HG03442 (cell line): ENCODE measurements around the gene TMEM69.
"Not testable (repeated sequence)": the region's sequence is repeated elsewhere in the genome, so short reads cannot be mapped to it uniquely, and the experiment has no call there.

Experiments
- ATAC-seq: cut with Tn5 transposase; IDR thresholded peaks from one replicate; pipeline ENCODE4 v1.9.1; 2021; ENCODE audit warnings: mild to moderate bottlenecking, moderate library complexity; ENCODE audit not compliant: unreplicated experiment

Gene TMEM69

GRCh38 chr1:45687754-45688740 lies at the start of gene TMEM69:
Gene TMEM69, plus strand, starts transcription at chr1:45688181. Its CDS starts 2,888 bp downstream, at chr1:45691069.
- ATAC-seq, result no peak

- no peak for ATAC-seq
Observed at GRCh38 chr1:45640293-45640692, 47.7 kb upstream of the TMEM69 start.

GRCh38 chr1:45643321-45643720 lies 44.7 kb upstream of the TMEM69 start:
- ATAC-seq, result no peak

- no peak for ATAC-seq
Observed at GRCh38 chr1:45643978-45644377, 44.0 kb upstream of the TMEM69 start.

- no peak for ATAC-seq
Observed at GRCh38 chr1:45644661-45645060, 43.3 kb upstream of the TMEM69 start.

- no peak for ATAC-seq
Observed at GRCh38 chr1:45647248-45648021, 40.5 kb upstream of the TMEM69 start.

- ATAC-seq, result no peak
Observed at GRCh38 chr1:45654540-45655280, 33.3 kb upstream of the TMEM69 start.

GRCh38 chr1:45656573-45657226 lies 31.3 kb upstream of the TMEM69 start:
- no peak for ATAC-seq

- ATAC-seq, result no peak
Observed at GRCh38 chr1:45658171-45658570, 29.8 kb upstream of the TMEM69 start.

- ATAC-seq, result no peak
Observed at GRCh38 chr1:45659222-45659621, 28.8 kb upstream of the TMEM69 start.

GRCh38 chr1:45660336-45660735 lies 27.6 kb upstream of the TMEM69 start:
- ATAC-seq, result no peak

GRCh38 chr1:45666836-45667235 lies 21.1 kb upstream of the TMEM69 start:
- ATAC-seq, result no peak

GRCh38 chr1:45667321-45668111 lies 20.5 kb upstream of the TMEM69 start:
- no peak for ATAC-seq

GRCh38 chr1:45668526-45668925 lies 19.5 kb upstream of the TMEM69 start:
- ATAC-seq, result no peak

- no peak for ATAC-seq
Observed at GRCh38 chr1:45669379-45669778, 18.6 kb upstream of the TMEM69 start.

- ATAC-seq, result no peak
Observed at GRCh38 chr1:45669859-45670655, 17.9 kb upstream of the TMEM69 start.

GRCh38 chr1:45673956-45674355 lies 14.0 kb upstream of the TMEM69 start:
- ATAC-seq, result no peak

- no peak for ATAC-seq
Observed at GRCh38 chr1:45674478-45674877, 13.5 kb upstream of the TMEM69 start.

GRCh38 chr1:45676553-45676952 lies 11.4 kb upstream of the TMEM69 start:
- ATAC-seq, result not testable (repeated sequence)
